Ishikawa (cell line): ENCODE results near the gene MAGEB1.

Source experiments
- FOXM1 ChIP-seq: IDR thresholded peaks from 2 replicates; pipeline ENCODE4 v1.6.1; 2012; ENCODE audit warnings: low read depth, borderline replicate concordance
- ZBTB7A ChIP-seq: IDR thresholded peaks from 2 replicates; pipeline ENCODE4 v1.6.1; 2012; ENCODE audit warnings: low read depth
- TF ChIP-seq, protein P1 (sequence below): IDR thresholded peaks from 2 replicates; pipeline ENCODE4 v1.6.1; 2012

DNA sequence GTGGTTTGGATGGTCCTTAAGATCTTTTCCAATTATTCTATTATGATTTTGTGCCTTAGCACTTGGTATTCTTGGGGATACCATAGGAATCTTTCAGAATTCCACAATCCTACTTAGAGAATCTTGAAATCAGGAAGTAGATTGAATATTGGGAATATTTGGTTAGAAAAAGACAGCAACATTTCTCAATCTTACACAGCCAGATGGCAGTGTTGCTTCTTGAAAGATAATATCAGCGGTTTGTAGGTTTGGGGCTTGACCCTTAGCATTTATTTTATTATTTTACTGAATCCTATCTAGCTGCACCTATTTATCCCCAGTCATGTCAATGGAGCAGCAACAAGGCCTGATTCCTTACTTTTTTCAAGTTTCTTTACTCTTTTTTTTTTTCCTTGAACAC lies 28.6 kb downstream of the MAGEB1 start:
- TF ChIP-seq ZBTB7A (no peak), FOXM1 (no peak)
- TF ChIP-seq, protein P1, sequence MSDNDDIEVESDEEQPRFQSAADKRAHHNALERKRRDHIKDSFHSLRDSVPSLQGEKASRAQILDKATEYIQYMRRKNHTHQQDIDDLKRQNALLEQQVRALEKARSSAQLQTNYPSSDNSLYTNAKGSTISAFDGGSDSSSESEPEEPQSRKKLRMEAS: no peak
